HUDEP-2 (cell line): ENCODE data around the gene TSKU.
A peak's percentile ranks its signal among the peaks of the same experiment; 100 is the strongest.

Experiments used
- DNase-seq, 76 experiments: peaks; one replicate each; lab custom pipeline; 2025; ENCODE audit not compliant: unreplicated experiment in 76 of 76; lab: John Stamatoyannopoulos, UW

Gene TSKU

GRCh38 chr11:76769645-76770586 is 13.2 kb upstream of the TSKU start:
- peak in 9 of 76 experiments; percentile 8 to 31 (median 16) for DNase-seq

DNA sequence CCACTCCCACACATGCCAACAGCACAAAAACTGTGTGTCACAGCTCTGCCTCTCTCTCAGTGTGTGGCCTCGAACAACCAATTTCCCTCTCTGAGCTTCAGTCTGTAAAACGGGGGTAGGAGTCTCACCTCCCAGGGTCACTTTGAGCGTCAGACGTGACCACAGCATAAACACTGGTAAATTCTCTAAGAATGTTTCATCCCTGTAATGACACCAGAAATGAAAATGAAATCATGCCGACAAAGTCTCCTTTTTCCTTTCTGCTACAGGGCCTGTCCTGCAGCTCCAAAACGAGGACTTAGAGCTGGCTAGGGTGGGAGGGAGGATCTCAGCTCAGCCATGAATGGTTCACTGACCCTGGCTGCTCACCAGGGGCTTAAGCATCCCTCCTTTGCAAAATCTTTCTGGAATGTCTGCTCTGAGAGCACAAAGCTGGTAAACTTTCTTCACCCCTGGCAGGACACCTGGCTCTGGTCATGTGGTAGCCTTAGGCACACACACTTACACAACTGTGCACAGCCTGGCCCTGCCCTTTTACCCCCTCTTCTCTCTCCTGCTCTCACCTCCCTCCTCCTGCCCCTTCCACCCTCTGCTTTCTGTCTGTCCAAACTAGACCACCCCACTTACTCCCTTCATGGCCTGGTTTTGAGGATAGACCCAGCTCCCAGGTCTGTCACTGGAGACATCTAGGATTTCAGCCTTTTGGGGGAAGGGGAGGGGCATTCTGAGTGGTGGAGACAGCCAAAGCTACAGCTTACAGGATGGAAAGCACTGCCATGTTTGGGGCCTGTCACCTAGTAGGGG is 12.3 kb upstream of the TSKU start:
- no peak for DNase-seq

DNA sequence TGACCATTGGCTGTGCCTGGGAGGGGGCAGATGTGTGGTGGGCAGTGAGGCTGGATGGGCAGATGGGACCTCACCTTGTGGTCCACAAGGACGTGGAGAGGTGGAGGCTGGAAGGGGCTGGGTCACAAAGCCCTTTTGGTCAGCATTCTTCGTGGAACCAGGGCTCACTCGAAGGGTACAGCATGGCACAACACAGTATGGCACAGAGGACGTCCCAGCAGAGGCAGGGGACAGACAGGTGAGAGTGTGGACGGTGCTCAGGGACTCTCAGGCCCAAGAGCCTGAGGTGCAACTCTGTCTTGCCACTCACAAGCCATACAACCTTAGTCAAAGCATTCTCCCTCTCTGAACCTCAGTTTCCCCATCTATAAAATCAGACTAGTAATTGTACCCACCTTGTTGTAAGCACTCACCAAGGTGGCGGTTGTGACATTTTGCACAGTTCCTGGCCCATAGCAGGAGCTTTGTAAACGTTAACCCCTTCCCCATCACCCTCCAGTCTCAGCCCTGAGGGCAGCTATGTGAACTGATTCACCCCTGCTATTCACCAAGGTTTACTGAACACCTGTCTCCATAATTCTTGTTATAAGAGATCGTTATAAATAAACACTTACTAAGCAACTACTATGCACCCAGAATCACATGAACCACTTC is 11.6 kb upstream of the TSKU start:
- no peak for DNase-seq

- no peak for DNase-seq
These were observed 10.9 kb upstream of the TSKU start for GRCh38 chr11:76772100-76772782.

DNA sequence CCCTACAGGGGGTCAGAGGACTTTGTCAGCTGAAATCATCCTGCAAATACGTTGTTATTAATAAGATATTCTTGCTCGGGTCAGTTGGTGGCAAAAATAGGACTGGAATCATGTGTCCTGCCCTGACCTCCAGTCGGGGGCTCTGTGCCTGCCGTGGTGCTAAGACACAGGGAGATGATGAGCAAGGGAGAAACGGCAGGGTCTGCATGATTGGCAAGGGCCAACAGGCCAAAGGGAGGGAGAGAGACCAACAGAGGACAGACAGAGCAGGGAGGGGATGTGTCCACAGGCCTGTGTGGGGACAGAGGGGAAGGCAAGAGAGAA is 10.4 kb upstream of the TSKU start:
- no peak for DNase-seq

DNA sequence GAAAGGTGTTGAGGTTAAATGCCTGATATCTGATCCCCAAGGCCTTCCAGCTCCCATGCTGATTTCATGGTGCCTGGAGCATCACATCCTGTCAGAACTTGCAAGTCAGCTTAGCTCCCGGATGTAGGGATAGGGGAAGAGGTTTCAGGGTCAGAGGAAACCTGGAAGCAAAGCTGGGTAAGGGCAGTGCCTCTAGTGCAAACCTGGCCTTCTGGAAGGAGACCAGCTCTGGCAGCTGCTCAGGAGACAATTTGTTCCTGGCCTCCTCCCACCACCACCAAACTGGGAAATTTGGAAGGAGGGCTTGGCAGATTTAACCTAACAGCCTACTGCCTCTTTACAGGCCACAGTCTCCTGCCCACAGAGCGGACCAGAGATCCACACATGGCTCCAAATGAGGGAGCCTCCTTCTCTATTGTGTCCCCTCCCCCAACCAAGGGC is 9.2 kb upstream of the TSKU start:
- no peak for DNase-seq

DNA sequence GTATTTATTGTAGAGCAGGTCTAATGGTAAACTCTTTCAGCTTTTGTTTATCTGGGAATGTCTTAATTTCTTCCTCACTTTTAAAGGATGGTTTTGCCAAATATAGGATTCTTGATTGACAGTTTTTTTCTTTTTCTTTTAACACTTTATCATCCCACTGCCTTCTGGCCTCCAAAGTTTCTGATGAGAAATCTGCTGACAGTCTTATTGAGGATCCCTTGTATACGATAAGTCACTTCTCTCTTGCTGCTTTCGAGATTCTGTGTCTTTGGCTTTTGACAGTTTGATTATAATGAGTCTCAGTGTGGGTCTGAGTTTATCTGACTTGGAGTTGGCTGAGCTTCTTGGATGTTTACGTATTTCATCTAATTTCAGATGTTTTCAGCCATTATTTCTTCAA is 6.7 kb upstream of the TSKU start:
- no peak for DNase-seq

GRCh38 chr11:76777305-76777704 is 5.9 kb upstream of the TSKU start:
- DNase-seq: no peak

- no peak for DNase-seq
These were observed 5.3 kb upstream of the TSKU start for GRCh38 chr11:76777876-76778275.

- DNase-seq: no peak
These were observed 4.3 kb upstream of the TSKU start for GRCh38 chr11:76778874-76779273.

DNA sequence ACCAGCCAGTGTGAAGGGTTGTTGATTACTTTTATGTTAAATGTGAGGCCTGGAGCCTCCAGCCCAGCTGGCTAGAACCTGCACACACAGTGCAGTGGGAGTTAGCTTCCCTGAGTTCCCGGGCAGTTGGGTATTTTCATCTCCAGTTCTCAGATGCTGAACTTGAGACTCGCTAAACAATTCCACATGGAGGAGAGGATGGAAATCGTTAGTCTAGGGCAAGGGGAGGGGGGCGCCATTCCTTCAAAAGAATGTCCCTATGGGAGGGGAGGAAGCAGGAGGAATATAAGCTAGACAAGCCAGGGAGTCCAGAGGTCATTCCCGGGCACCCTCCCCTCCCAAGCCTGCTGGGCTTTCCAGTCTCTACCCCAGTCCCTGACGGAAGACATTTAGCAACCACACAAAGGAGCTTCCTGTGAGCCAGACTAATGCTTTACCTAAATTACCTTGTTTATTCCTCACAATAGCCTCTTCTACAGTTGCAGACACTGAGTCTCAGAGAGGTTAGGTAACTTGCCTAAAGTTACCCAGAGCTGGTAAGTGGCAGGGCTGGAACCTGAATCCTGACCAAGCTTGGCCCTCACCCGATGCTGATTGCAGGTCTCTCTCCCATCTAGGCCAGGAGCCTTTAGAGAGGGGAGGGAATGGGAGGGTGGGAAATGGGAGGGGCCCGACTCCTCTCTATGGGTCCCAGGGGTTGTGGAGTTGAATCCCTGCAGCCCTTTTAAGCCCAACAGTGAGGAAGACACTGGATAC is 1.9 kb upstream of the TSKU start:
- DNase-seq: no peak

DNA sequence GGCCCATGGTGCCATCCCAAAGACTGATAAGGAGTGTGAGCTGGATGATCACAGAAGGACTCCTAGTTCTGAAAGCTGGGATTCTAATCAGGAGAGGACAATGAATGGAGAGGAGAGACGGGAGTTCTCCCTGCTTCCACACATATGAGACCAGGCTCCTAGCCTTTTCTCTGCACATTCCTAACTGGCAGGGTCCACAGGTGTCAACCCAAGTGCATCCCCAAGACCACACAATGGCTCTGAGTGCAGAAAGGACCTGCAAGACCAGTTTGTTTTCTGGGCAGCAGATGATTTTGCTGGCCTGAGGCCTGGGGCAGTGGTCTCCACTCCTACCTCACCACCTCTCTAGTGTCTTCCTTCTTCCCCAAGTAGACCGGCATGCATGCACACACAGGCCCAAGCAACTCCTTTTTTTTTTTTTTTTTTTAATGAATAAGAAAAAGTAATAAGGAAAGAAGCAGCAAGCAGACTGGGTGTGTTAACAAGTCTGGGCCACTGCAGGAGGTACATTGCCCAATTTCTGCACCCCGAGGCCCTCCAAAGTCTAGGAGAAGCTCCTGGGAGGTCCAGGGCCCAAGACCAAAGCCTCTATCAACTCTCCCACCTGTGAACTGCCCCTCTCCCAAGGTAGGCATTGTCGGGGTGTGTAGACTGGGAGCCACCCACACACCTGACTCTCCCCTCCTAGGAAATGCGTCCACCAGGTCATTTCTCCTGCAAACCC is 1.2 kb upstream of the TSKU start:
- DNase-seq: no peak

DNA sequence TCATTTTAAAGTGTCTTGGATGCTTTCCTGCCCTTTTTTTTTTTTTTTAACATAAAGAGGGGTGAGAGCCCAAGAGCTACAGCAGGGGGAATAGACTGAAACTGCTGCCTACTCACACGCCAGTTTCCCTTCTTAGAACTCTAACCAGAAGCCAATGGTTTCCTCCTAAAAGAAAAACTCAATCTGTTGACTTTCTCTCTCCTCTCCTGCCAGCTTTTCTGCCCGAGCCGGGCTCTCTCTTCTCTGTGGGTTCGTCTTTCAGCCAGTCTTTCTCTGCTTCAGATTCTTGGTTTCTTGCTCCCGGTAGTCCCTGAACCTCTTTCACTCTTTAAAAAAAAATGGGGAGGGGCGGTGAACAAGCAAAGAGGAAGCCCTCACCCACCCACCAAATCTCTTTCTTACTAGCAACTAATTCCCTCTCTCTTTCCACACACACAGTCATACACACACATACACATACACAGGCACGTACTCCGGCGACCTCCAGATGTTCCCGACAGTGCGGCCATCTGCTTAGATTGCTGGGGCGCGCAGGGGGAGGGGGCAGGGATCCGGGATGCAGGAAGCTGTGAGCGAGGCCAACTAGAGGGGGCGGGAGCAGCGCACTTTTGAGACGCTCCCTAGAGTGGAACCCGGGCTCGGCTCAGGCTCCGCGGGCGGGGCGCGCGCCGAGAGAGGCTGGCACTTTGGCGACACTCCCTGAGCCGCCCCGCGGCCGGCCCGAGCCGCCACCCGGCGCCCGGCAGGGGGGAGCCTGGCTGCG is 444 bp upstream of the TSKU start:
- DNase-seq: peak in 74 of 76 experiments; percentile 7 to 90 (median 80)

GRCh38 chr11:76783896-76784813 is 999 bp downstream of the TSKU start:
- DNase-seq: peak in 42 of 76 experiments; percentile 20 to 70 (median 42)

- DNase-seq: peak in 30 of 76 experiments; percentile 9 to 54 (median 26)
These were observed 2.4 kb downstream of the TSKU start for GRCh38 chr11:76785513-76785912.

DNA sequence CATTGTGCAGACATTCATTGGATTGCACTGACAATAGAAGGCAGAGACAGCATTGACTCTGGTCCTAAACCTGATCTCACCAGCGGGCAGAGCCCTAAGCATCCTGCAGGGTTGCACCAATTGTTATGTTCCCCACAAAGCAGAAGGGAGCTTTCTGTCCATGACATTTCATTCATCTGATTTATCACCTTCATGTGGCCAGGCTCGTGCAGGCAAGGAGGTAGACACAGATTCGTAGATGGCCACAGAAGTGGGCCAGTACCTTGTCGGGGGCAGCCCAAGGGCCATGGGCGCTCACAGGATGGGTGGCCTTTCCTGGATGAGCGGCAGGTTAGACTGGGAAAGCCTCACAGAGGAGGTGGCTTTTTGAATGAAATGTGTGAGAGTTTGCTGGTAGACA is 2.9 kb downstream of the TSKU start:
- DNase-seq: no peak

- no peak for DNase-seq
These were observed 3.4 kb downstream of the TSKU start for GRCh38 chr11:76786441-76787014.
